Activated CD8-positive, alpha-beta memory T cell treated with anti-CD3 and anti-CD28 coated beads for 1 hour (primary cell): Measurements from ENCODE around the gene NHSL1.

Experiments used
- DNase-seq, 2 donors: peaks; one replicate each; pipeline ENCODE4 v3.0.0-alpha.2; 2020; ENCODE audit warnings: low read depth in 1 of 2; ENCODE audit errors: extremely low read depth in 1 of 2

The NHSL1 gene

DNA sequence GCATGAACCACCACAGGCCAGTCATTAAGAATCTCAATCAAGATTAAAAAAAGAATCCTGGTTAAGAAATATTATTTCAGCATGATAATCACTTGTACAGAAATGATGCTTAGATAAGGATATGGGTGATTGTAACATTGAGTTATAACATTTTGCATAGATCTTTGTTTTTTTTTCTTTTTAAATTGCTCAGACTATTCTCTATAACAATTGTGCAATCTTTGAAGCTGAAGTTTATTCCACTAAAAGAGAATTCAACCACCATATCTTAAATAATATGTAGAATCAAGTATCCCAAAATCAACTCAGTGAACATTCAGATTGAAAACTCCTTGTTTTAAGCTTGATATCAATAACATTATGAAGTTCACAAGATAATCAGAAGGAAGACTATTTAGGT lies 122.3 kb downstream of the NHSL1 start:
- DNase-seq: no peak

DNA sequence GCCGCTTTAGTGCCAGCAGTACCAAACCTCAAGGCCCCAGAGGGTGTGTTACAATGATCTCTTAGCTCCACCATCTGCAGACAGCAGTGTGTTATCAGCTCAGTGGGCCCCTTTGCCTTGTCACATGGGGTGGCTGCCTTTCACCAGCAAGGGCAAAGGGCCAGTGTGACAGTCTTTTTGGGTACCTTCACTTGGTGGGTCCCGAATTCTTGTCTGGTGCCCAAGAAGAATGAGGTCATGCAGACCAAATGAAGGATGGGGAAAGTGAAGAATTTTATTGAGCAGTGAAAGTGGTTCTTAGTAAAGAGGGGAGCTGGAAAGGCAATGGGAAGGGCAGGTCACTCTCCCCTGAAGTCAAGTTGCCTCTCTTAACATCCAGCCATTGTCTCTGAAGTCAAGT lies 124.5 kb downstream of the NHSL1 start:
- DNase-seq: no peak

DNA sequence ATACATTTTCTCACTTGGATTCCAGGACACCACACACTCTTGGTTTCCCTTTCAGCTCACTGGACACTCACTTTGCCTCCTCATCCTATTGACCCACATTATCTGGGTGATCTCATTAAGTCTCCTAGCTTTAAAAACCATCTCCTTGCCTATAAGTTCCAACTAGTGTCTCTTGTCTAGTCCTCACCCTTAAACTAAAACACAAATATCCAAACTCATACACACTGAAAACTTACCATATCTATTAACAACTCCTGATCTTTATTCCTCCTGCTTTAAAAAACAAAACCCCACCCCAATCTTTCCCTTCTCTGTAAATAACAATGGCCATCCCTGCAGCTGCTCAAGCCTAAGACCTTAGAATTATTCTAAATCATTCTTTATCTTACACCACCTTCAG lies 125.1 kb downstream of the NHSL1 start:
- no peak for DNase-seq

DNA sequence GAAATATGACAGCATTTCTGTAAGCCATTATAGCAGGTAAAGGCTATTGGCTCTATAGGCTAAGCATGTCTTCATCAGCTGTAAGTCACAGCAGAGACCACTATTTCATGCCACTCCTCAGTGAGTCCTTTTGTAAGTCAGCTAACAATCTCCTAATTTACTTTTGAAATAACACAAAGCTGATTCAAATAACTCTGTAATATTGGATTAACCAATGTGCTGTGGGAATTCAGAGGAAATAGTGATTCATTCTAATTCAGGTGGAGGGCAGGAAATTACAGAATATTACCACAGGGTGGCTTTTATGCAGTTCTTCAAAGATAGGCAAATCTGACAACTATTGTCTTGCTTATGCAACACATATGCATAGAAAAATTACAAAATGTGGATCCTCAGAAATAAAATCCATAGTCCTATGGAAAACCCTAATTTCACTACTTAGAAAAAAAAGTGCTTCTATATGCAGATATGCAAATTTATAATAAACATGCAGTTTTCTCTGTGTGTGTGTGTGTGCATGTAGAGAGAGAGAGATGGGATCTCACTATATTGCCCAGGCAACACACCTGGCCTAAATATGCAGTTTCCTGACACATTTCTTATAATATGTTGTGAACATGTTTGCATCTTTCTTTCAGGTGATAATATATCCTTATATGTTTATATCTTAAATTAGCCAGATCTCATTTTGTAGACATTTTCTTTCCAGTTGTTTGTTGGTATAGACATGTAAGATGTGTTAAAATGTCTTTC lies 126.4 kb downstream of the NHSL1 start:
- no peak for DNase-seq
